Activated CD8-positive, alpha-beta T cell treated with anti-CD3 and anti-CD28 coated beads for 36 hours (primary cell): ENCODE results near the gene PLLP. TPM values are rescaled to one million over a fixed set of nuclear protein-coding genes. Genes with fewer than 3 reads are reported as not detected.
A peak's percentile ranks its signal among the peaks of the same experiment; 100 is the strongest.

Experiments used
- ATAC-seq: fragments of 200-7000 bp; cut with Tn5 transposase; one replicate; pipeline ENCODE4 v1.10.0; 2021; ENCODE audit warnings: mild to moderate bottlenecking, moderate library complexity
- CTCF ChIA-PET: fragments of 350-600 bp; sonication (Branson Sonifier 250); formaldehyde crosslinking; loops from one replicate; lab custom pipeline; 2021; ENCODE audit warnings: antibody characterized with exemption; lab: Charles Lee
- POLR2A ChIA-PET: fragments of 350-600 bp; sonication (Branson Sonifier 250); formaldehyde crosslinking; loops from one replicate; lab custom pipeline; 2021; ENCODE audit warnings: antibody characterized with exemption; lab: Charles Lee
- DNase-seq: peaks from one replicate; pipeline ENCODE4 v3.0.0-alpha.2; 2020
- H3K27ac Mint-ChIP-seq: one replicate; pipeline ENCODE4 v1.8.0; 2021; ENCODE audit warnings: mild to moderate bottlenecking, mixed read lengths
- H3K27me3 Mint-ChIP-seq: one replicate; pipeline ENCODE4 v1.8.0; 2021; ENCODE audit warnings: mixed read lengths
- H3K36me3 Mint-ChIP-seq: one replicate; pipeline ENCODE4 v1.8.0; 2021; ENCODE audit warnings: low read depth, mixed read lengths
- H3K4me1 Mint-ChIP-seq: one replicate; pipeline ENCODE4 v1.8.0; 2021; ENCODE audit warnings: low read depth, mixed read lengths
- H3K4me3 Mint-ChIP-seq: one replicate; pipeline ENCODE4 v1.8.0; 2021; ENCODE audit warnings: mild to moderate bottlenecking, moderate library complexity, mixed read lengths
- H3K9me3 Mint-ChIP-seq: one replicate; pipeline ENCODE4 v1.8.0; 2021; ENCODE audit warnings: mixed read lengths
- CTCF ChIP-seq: fragments of 200-600 bp; IDR thresholded peaks from one replicate; pipeline ENCODE4 v1.8.0; 2022; ENCODE audit warnings: antibody characterized with exemption, mild to moderate bottlenecking
- intact Hi-C: fragments of 100-400 bp; cut with micrococcal nuclease; formaldehyde crosslinking; loops from one replicate; pipeline ENCODE4 v1.10.0; 2022
- total RNA-seq, 2 experiments: library from RNA; stranded (reverse); gene quantifications; one replicate each; pipeline ENCODE4 v1.2.3, GENCODE V29; 2021

The PLLP gene
- total RNA-seq, 2 experiments from 2014 or later = 0.51 to 0.65 TPM

GRCh38 chr16:57284952-57285363 is 486 bp upstream of the PLLP start:
- Mint-ChIP-seq H3K4me1 (peaks cover 11% of the 10 kb centered on the region), H3K4me3 (peak overlapping the region; percentile 69), H3K9me3 (no peaks in the 10 kb centered on the region), H3K27me3 (peaks cover 12% of the 10 kb centered on the region), H3K27ac (no peak overlapping the region), H3K36me3 (no peaks in the 10 kb centered on the region)
- ChIA-PET POLR2A (interaction anchor here (0.7 kb wide), 1 partner anchor 20 kb away, joined by 3 read pairs; no protein-coding TSS in a partner anchor), CTCF (no interaction called here)
- peak; percentile 48 for ATAC-seq
- no peak for TF ChIP-seq CTCF
- intact Hi-C loops = no loop called here
- DNase-seq = no peak

GRCh38 chr16:57283959-57284208 is 588 bp downstream of the PLLP start:
- intact Hi-C loops = no loop called here
- H3K4me3 Mint-ChIP-seq = peak overlapping the region; percentile 63
- H3K36me3 Mint-ChIP-seq = no peaks in the 10 kb centered on the region
- H3K4me1 Mint-ChIP-seq = peaks cover 6% of the 10 kb centered on the region
- ATAC-seq (no peak), DNase-seq (no peak)
- CTCF ChIA-PET = no interaction called here
- no peak overlapping the region for H3K27ac Mint-ChIP-seq
- H3K27me3 Mint-ChIP-seq = peaks cover 12% of the 10 kb centered on the region
- POLR2A ChIA-PET = no interaction called here
- no peaks in the 10 kb centered on the region for H3K9me3 Mint-ChIP-seq
- TF ChIP-seq CTCF = no peak

DNA sequence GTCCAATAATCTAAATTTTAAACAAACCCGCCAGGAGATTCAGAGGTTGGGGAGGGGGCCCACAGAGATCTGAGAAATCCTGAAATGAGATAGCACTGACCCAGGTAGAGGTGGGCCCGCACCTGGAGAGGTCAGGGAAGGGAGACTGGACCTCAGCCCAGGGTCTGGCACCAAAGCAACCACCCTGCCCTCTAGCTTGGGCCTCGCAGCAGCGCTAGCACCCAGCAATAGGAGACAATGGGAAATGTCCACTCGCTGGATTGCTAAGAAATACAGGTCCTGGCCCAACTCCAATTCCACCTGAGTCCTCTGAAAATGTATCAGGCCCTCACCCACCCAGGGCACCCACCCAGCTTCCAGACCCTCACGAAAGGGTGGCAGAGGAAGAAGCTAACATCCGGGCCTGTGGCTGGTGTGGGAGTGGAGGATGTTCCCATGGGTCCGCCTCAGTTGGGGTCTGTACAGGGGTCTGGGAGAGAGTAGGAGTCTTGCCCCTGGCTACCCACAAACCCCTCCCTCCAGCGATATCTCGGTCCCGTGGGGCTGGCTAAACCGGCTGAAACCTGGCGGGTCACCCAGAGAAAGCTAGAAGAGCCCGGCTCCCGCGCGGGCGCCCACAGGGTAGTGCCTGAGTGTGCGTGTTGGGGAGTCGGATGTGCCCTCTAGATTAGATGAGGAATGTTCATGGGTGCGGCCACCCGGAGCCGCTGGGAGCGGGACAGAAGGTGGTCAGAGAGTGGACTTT is 1.1 kb downstream of the PLLP start:
- no peak for ATAC-seq
- intact Hi-C loops = no loop called here

GRCh38 chr16:57282510-57283213 is 1.8 kb downstream of the PLLP start:
- ChIA-PET CTCF (no interaction called here), POLR2A (interaction anchor here (1.2 kb wide), 1 partner anchor 15 kb away, joined by 3 read pairs; no protein-coding TSS in a partner anchor)
- H3K4me3 Mint-ChIP-seq = no peak overlapping the region
- H3K4me1 Mint-ChIP-seq = peaks cover 18% of the 10 kb centered on the region
- intact Hi-C loops = no loop called here
- ATAC-seq (no peak), DNase-seq (no peak)
- no peaks in the 10 kb centered on the region for H3K9me3 Mint-ChIP-seq
- H3K27me3 Mint-ChIP-seq = peaks cover 12% of the 10 kb centered on the region
- H3K36me3 Mint-ChIP-seq = no peaks in the 10 kb centered on the region
- no peak overlapping the region for H3K27ac Mint-ChIP-seq
- no peak for TF ChIP-seq CTCF

More for the DNA sequence above, 1.1 kb downstream of the PLLP start:
- peak overlapping the region; percentile 63 for H3K4me3 Mint-ChIP-seq
- no peak overlapping the region for H3K27ac Mint-ChIP-seq
- H3K4me1 Mint-ChIP-seq = peaks cover 11% of the 10 kb centered on the region
- H3K36me3 Mint-ChIP-seq = no peaks in the 10 kb centered on the region
- no peak for TF ChIP-seq CTCF
- DNase-seq = no peak
- H3K27me3 Mint-ChIP-seq = peaks cover 12% of the 10 kb centered on the region
- ChIA-PET CTCF (no interaction called here), POLR2A (no interaction called here)
- H3K9me3 Mint-ChIP-seq = no peaks in the 10 kb centered on the region

- Mint-ChIP-seq H3K36me3 (no peaks in the 10 kb centered on the region), H3K9me3 (no peaks in the 10 kb centered on the region), H3K27me3 (peaks cover 12% of the 10 kb centered on the region), H3K27ac (no peak overlapping the region), H3K4me1 (peaks cover 22% of the 10 kb centered on the region), H3K4me3 (no peak overlapping the region)
- intact Hi-C loops = no loop called here
- ChIA-PET POLR2A (interaction anchor here (1.2 kb wide), 1 partner anchor 15 kb away, joined by 3 read pairs; no protein-coding TSS in a partner anchor), CTCF (interaction anchor here (0.8 kb wide), 1 partner anchor 136 kb away, joined by 3 read pairs; no protein-coding TSS in a partner anchor)
- TF ChIP-seq CTCF = no peak
- DNase-seq = no peak
- no peak for ATAC-seq
Observed at GRCh38 chr16:57281791-57282190, 2.7 kb downstream of the PLLP start.
